GM21737 (cell line): Measurements from ENCODE around the gene MACROD1.

ENCODE experiments used
- ATAC-seq: cut with Tn5 transposase; IDR thresholded peaks from one replicate; pipeline ENCODE4 v1.9.1; 2021; ENCODE audit warnings: mild to moderate bottlenecking, moderate library complexity; ENCODE audit not compliant: unreplicated experiment

The MACROD1 gene

GRCh38 chr11:64039012-64039665, 126.8 kb downstream of the MACROD1 start:
- ATAC-seq: no peak

- ATAC-seq: no peak
Observed at GRCh38 chr11:64038500-64038899, 127.4 kb downstream of the MACROD1 start.

GRCh38 chr11:64037027-64037634, 128.8 kb downstream of the MACROD1 start:
- no peak for ATAC-seq

- ATAC-seq: no peak
Observed at GRCh38 chr11:64036087-64037026, 129.6 kb downstream of the MACROD1 start.

- ATAC-seq: no peak
Observed at GRCh38 chr11:64035576-64035975, 130.3 kb downstream of the MACROD1 start, which contains the start of gene FLRT1. Gene FLRT1, plus strand, starts transcription at chr11:64035931. Its CDS starts 80,337 bp downstream, at chr11:64116268.

GRCh38 chr11:64035081-64035524, 130.8 kb downstream of the MACROD1 start:
- no peak for ATAC-seq

GRCh38 chr11:64034411-64034811, 131.5 kb downstream of the MACROD1 start:
- no peak for ATAC-seq

GRCh38 chr11:64032050-64032449, 133.9 kb downstream of the MACROD1 start:
- ATAC-seq: no peak

- ATAC-seq: no peak
Observed at GRCh38 chr11:64031001-64031400, 134.9 kb downstream of the MACROD1 start.

GRCh38 chr11:64029773-64030172, 136.1 kb downstream of the MACROD1 start:
- ATAC-seq: no peak

GRCh38 chr11:64028398-64029115, 137.4 kb downstream of the MACROD1 start:
- no peak for ATAC-seq

GRCh38 chr11:64027651-64028397, 138.1 kb downstream of the MACROD1 start:
- no peak for ATAC-seq

GRCh38 chr11:64026575-64027205, 139.2 kb downstream of the MACROD1 start:
- no peak for ATAC-seq

GRCh38 chr11:64025205-64025604, 140.7 kb downstream of the MACROD1 start:
- no peak for ATAC-seq

GRCh38 chr11:64023712-64024710, 141.9 kb downstream of the MACROD1 start:
- ATAC-seq: no peak

- ATAC-seq: no peak
Observed at GRCh38 chr11:64022125-64022784, 143.7 kb downstream of the MACROD1 start.

- no peak for ATAC-seq
Observed at GRCh38 chr11:64021757-64022093, 144.2 kb downstream of the MACROD1 start.
